Liver (tissue), 3 donors: ENCODE results near the gene MEGF6.

Experiments used
- ATF3 ChIP-seq: IDR thresholded peaks from 2 replicates; pipeline ENCODE4 v1.6.1; 2016; ENCODE audit warnings: antibody characterized with exemption
- CTCF ChIP-seq: fragments of 150-350 bp; IDR thresholded peaks from 2 replicates; pipeline ENCODE4 v1.5.1; 2017; ENCODE audit warnings: improper control_type of control experiment, low read depth, low read length; ENCODE audit not compliant: missing input control
- EGR1 ChIP-seq, 2 donors: IDR thresholded peaks; 2 replicates each; pipeline ENCODE4 v1.6.1; 2016 to 2018; ENCODE audit warnings: antibody characterized with exemption in 2 of 2, low read depth in 2 of 2
- FOXA1 ChIP-seq: IDR thresholded peaks from 2 replicates; pipeline ENCODE4 v1.6.1; 2016; ENCODE audit warnings: antibody characterized with exemption
- HNF4G ChIP-seq: IDR thresholded peaks from 2 replicates; pipeline ENCODE4 v1.6.1; 2016; ENCODE audit warnings: antibody characterized with exemption
- JUND ChIP-seq, 2 donors: IDR thresholded peaks; 2 replicates each; pipeline ENCODE4 v1.6.1; 2016; ENCODE audit warnings: antibody characterized with exemption in 2 of 2
- MAX ChIP-seq: IDR thresholded peaks from 2 replicates; pipeline ENCODE4 v1.6.1; 2016; ENCODE audit warnings: antibody characterized with exemption
- RAD21 ChIP-seq, 2 donors: IDR thresholded peaks; 2 replicates each; pipeline ENCODE4 v1.6.1; 2016; ENCODE audit warnings: antibody characterized with exemption in 2 of 2, mild to moderate bottlenecking in 2 of 2
- REST ChIP-seq: IDR thresholded peaks from 2 replicates; pipeline ENCODE4 v1.6.1; 2016; ENCODE audit warnings: antibody characterized with exemption, mild to moderate bottlenecking
- RXRA ChIP-seq, 2 donors: IDR thresholded peaks; 2 replicates each; pipeline ENCODE4 v1.6.1; 2017 to 2018; ENCODE audit warnings: antibody characterized with exemption in 2 of 2, mild to moderate bottlenecking in 1 of 2
- TAF1 ChIP-seq: conservative IDR thresholded peaks from 2 replicates; pipeline ENCODE4 v1.6.1; 2016; ENCODE audit warnings: antibody characterized with exemption, mild to moderate bottlenecking
- ZBTB33 ChIP-seq: IDR thresholded peaks from 2 replicates; pipeline ENCODE4 v1.6.1; 2016; ENCODE audit warnings: antibody characterized with exemption
- donor health status: healthy.
- donor health status: healthy.

- TF ChIP-seq CTCF (peak; percentile 84), FOXA1 (no peak), JUND (IDR thresholded peaks at IDR 0.05) (no peak), RAD21 (IDR thresholded peaks at IDR 0.05) (peak; percentile 75 to 85), MAX (no peak), REST (no peak), RXRA (IDR thresholded peaks at IDR 0.05) (no peak), TAF1 (no peak), EGR1 (IDR thresholded peaks at IDR 0.05; ENCODE audit: low read depth in 2 of 2) (no peak), ATF3 (no peak), ZBTB33 (no peak), HNF4G (no peak)
Observed at GRCh38 chr1:3483801-3484444, 127.4 kb downstream of the MEGF6 start.
